B cell (primary cell): ENCODE data around the gene TMEM132E. TPM values are rescaled to one million over a fixed set of nuclear protein-coding genes. Genes with fewer than 3 reads are reported as not detected.

Source experiments
- ATAC-seq: fragments of 200-7000 bp; cut with Tn5 transposase; one replicate; pipeline ENCODE4 v1.10.0; 2021; ENCODE audit warnings: low read depth, mild to moderate bottlenecking, moderate number of reproducible peaks, moderate library complexity
- CTCF ChIA-PET: fragments of 350-600 bp; sonication (Branson Sonifier 250); formaldehyde crosslinking; loops from one replicate; lab custom pipeline; 2021; ENCODE audit warnings: antibody characterized with exemption, inconsistent platforms; lab: Charles Lee
- POLR2A ChIA-PET: fragments of 350-600 bp; sonication (Branson Sonifier 250); formaldehyde crosslinking; loops from one replicate; lab custom pipeline; 2021; ENCODE audit warnings: antibody characterized with exemption; lab: Charles Lee
- DNase-seq: peaks from one replicate; pipeline ENCODE4 v3.0.0; 2013
- H2AFZ ChIP-seq: 2 replicates; pipeline ENCODE4 v1.6.1; 2012; ENCODE audit warnings: mild to moderate bottlenecking, low read depth, low read length; ENCODE audit not compliant: insufficient read depth, poor library complexity, severe bottlenecking
- H3K27ac ChIP-seq, 2 donors: 1 replicate in 1 of 2; 2 replicates in 1 of 2; pipeline ENCODE4 v1.5.1; 2012 to 2013; ENCODE audit warnings: low read length in 2 of 2, mild to moderate bottlenecking in 2 of 2, moderate library complexity in 1 of 2
- H3K27me3 ChIP-seq, 4 experiments: fragments of 200-600 bp in 1 of 4; sonication (generic) in 1 of 4; replicated peaks in 1 of 4; 1 replicate in 2 of 4; 2 replicates in 2 of 4; pipeline versions ENCODE4 v1.6.1 to v1.7.0; 2013 to 2016; ENCODE audit warnings: low read length in 3 of 4, mild to moderate bottlenecking in 2 of 4, mixed read lengths in 1 of 4, moderate library complexity in 1 of 4; ENCODE audit not compliant: insufficient read depth in 4 of 4, control insufficient read depth in 3 of 4; ENCODE audit errors: control extremely low read depth in 1 of 4
- H3K36me3 ChIP-seq, 2 experiments: replicated peaks in 1 of 2; 1 replicate in 1 of 2; 2 replicates in 1 of 2; pipeline versions ENCODE4 v1.6.1 to v1.7.1; 2013; ENCODE audit warnings: low read length in 1 of 2; ENCODE audit not compliant: insufficient read depth in 2 of 2, control insufficient read depth in 1 of 2; ENCODE audit errors: control extremely low read depth in 1 of 2, extremely low read depth in 1 of 2
- H3K4me1 ChIP-seq, 2 donors: fragments of 200-600 bp in 1 of 2; sonication (generic) in 1 of 2; 1 replicate in 1 of 2; 2 replicates in 1 of 2; pipeline versions ENCODE4 v1.5.1 to v1.6.1; 2013 to 2017; ENCODE audit warnings: low read length in 2 of 2; ENCODE audit not compliant: control insufficient read depth in 2 of 2, insufficient read depth in 2 of 2
- H3K4me2 ChIP-seq: replicated peaks from 2 replicates; pipeline ENCODE3; 2012; ENCODE audit warnings: mild to moderate bottlenecking, low read depth, low read length; ENCODE audit not compliant: poor library complexity, severe bottlenecking
- H3K4me3 ChIP-seq, 5 experiments: fragments of 200-600 bp in 1 of 5; sonication (generic) in 1 of 5; 1 replicate in 3 of 5; 2 replicates in 2 of 5; pipeline versions ENCODE4 v1.5.1 to v1.7.0; 2011 to 2016; ENCODE audit warnings: low read length in 4 of 5, mild to moderate bottlenecking in 4 of 5, low read depth in 2 of 5, control low read depth in 1 of 5, moderate library complexity in 1 of 5; ENCODE audit not compliant: insufficient read depth in 1 of 5; ENCODE audit errors: control extremely low read depth in 1 of 5, extremely low read depth in 1 of 5
- H3K79me2 ChIP-seq: fragments of 200-600 bp; sonication (generic); one replicate; pipeline ENCODE4 v1.6.0; 2016; ENCODE audit warnings: low read length; ENCODE audit not compliant: control insufficient read depth, insufficient read depth
- H3K9ac ChIP-seq: fragments of 200-600 bp; sonication (generic); 2 replicates; pipeline ENCODE4 v1.6.1; 2017; ENCODE audit warnings: mild to moderate bottlenecking, low read length, moderate library complexity
- H3K9me3 ChIP-seq, 3 donors: one replicate each; pipeline versions ENCODE4 v1.6.1 to v1.7.1; 2013; ENCODE audit warnings: low read length in 2 of 3; ENCODE audit not compliant: control insufficient read depth in 2 of 3, insufficient read depth in 1 of 3; ENCODE audit errors: control extremely low read depth in 1 of 3
- H4K20me1 ChIP-seq: 2 replicates; pipeline ENCODE4 v1.6.0; 2012; ENCODE audit warnings: mild to moderate bottlenecking, low read length; ENCODE audit not compliant: insufficient read depth, control insufficient read depth, poor library complexity, severe bottlenecking
- H3K27ac Mint-ChIP-seq: one replicate; pipeline ENCODE4 v1.8.0; 2021; ENCODE audit warnings: mixed read lengths
- H3K27me3 Mint-ChIP-seq: one replicate; pipeline ENCODE4 v1.8.0; 2021; ENCODE audit warnings: mixed read lengths
- H3K4me1 Mint-ChIP-seq: one replicate; pipeline ENCODE4 v1.8.0; 2021; ENCODE audit warnings: mixed read lengths
- H3K4me3 Mint-ChIP-seq: one replicate; pipeline ENCODE4 v1.8.0; 2021; ENCODE audit warnings: mixed read lengths
- H3K9me3 Mint-ChIP-seq: one replicate; pipeline ENCODE4 v1.8.0; 2022; ENCODE audit warnings: mixed read lengths; ENCODE audit not compliant: insufficient read depth
- CTCF ChIP-seq: fragments of 200-600 bp; IDR thresholded peaks from one replicate; pipeline ENCODE4 v1.8.0; 2022; ENCODE audit warnings: antibody characterized with exemption, mild to moderate bottlenecking
- EZH2 ChIP-seq: IDR thresholded peaks from 2 replicates; pipeline ENCODE4 v1.6.1; 2012; ENCODE audit warnings: borderline replicate concordance, low read depth, mild to moderate bottlenecking, moderate library complexity, low read length; ENCODE audit not compliant: insufficient read depth, poor library complexity, severe bottlenecking
- WGBS: methylation state at CpG from one replicate; pipeline ENCODE4 v1.1.5; 2013; ENCODE audit warnings: missing lambda C conversion rate; ENCODE audit not compliant: insufficient coverage; 5-methylcytosine and 5-hydroxymethylcytosine counted together
- intact Hi-C: fragments of 100-400 bp; cut with micrococcal nuclease; formaldehyde crosslinking; loops from one replicate; pipeline ENCODE4 v1.10.0; 2022
- polyA plus RNA-seq: library from polyadenylated mRNA; depleted of rRNA; stranded (reverse); fragments of >200 nt; gene quantifications from 2 replicates; pipeline ENCODE4 v1.2.3, GENCODE V29; 2012
- total RNA-seq, 2 donors: library from RNA; stranded (reverse); fragments of 120-200 nt in 1 of 2; gene quantifications; 1 replicate in 1 of 2; 2 replicates in 1 of 2; pipeline versions ENCODE4 v1.2.3 to v1.2.4, GENCODE V29; 2013 to 2022

Gene TMEM132E
- total and polyA plus RNA-seq, 2 donors (not counting 1 experiment from before 2014, with no cell fraction given) = not detected

- no peaks in the 10 kb centered on the region for H3K36me3 ChIP-seq
- H3K4me2 ChIP-seq = no peak overlapping the region
- DNase-seq (no peak), ATAC-seq (no peak)
- no peak overlapping the region for H3K27ac Mint-ChIP-seq
- 88% methylated on average over 2 of the region's 3 CpGs for WGBS
- ChIA-PET CTCF (interaction anchor here (2.5 kb wide), 1 partner anchor 17 kb away, joined by 7 read pairs; no protein-coding TSS in a partner anchor), POLR2A (no interaction called here)
- no peak overlapping the region for H3K27ac ChIP-seq
- intact Hi-C loops = no loop called here
- TF ChIP-seq EZH2 (no peak), CTCF (no peak)
- no peaks in the 10 kb centered on the region for H4K20me1 ChIP-seq
- no peak overlapping the region for H3K9ac ChIP-seq
- H2AFZ ChIP-seq = no peak overlapping the region
- H3K79me2 ChIP-seq = no peaks in the 10 kb centered on the region
- H3K27me3 ChIP-seq = peaks cover 0 to 7% (median 0%) of the 10 kb centered on the region in 4 experiments
- peaks cover 37% of the 10 kb centered on the region for H3K27me3 Mint-ChIP-seq
- H3K4me3 ChIP-seq = no peak overlapping the region
- H3K4me1 ChIP-seq = no peaks in the 10 kb centered on the region
- no peaks in the 10 kb centered on the region for H3K4me1 Mint-ChIP-seq
- H3K4me3 Mint-ChIP-seq = no peak overlapping the region
- H3K9me3 Mint-ChIP-seq = no peaks in the 10 kb centered on the region
- H3K9me3 ChIP-seq = no peaks in the 10 kb centered on the region
Measured at GRCh38 chr17:34654881-34655276, 75.5 kb downstream of the TMEM132E start.

- Histone ChIP-seq H3K4me3 (no peak overlapping the region), H3K4me2 (no peak overlapping the region), H4K20me1 (no peaks in the 10 kb centered on the region), H3K9me3 (no peaks in the 10 kb centered on the region), H3K9ac (no peak overlapping the region), H3K27ac (no peak overlapping the region), H2AFZ (no peak overlapping the region), H3K27me3 (peaks cover 0 to 7% (median 0%) of the 10 kb centered on the region in 4 experiments), H3K36me3 (no peaks in the 10 kb centered on the region), H3K79me2 (no peaks in the 10 kb centered on the region), H3K4me1 (no peaks in the 10 kb centered on the region)
- CTCF ChIA-PET = no interaction called here
- peaks cover 38% of the 10 kb centered on the region for H3K27me3 Mint-ChIP-seq
- DNase-seq (no peak), ATAC-seq (no peak)
- H3K9me3 Mint-ChIP-seq = no peaks in the 10 kb centered on the region
- TF ChIP-seq CTCF = no peak
- no peak for TF ChIP-seq EZH2
- WGBS = 100% methylated on average over 1 of the region's 4 CpGs
- POLR2A ChIA-PET = no interaction called here
- no peaks in the 10 kb centered on the region for H3K4me1 Mint-ChIP-seq
- no peak overlapping the region for H3K4me3 Mint-ChIP-seq
- intact Hi-C loops = no loop called here
- H3K27ac Mint-ChIP-seq = no peak overlapping the region
Measured at GRCh38 chr17:34656801-34657200, 77.4 kb downstream of the TMEM132E start.
